HCT116 (cell line): ENCODE measurements around the gene EVPLL.
"Not testable (repeated sequence)": the region's sequence is repeated elsewhere in the genome, so short reads cannot be mapped to it uniquely, and the experiment has no call there.

Experiments used
- CEBPB ChIP-seq: IDR thresholded peaks from 2 replicates; pipeline ENCODE4 v1.6.1; 2012; ENCODE audit warnings: low read depth
- CTCF ChIP-seq, 3 experiments: fragments of 200-600 bp in 1 of 3; sonication (generic) in 1 of 3; IDR thresholded peaks in 2 of 3; conservative IDR thresholded peaks in 1 of 3; 2 replicates each; pipeline ENCODE4 v1.5.1; 2012 to 2017; ENCODE audit warnings: low read depth in 2 of 3, low read length in 2 of 3, antibody characterized with exemption in 1 of 3, borderline replicate concordance in 1 of 3, control low read depth in 1 of 3, mild to moderate bottlenecking in 1 of 3, mixed read lengths in 1 of 3, mixed run types in 1 of 3, moderate library complexity in 1 of 3; ENCODE audit not compliant: insufficient read depth in 1 of 3
- EGR1 ChIP-seq: IDR thresholded peaks from 2 replicates; pipeline ENCODE4 v1.6.1; 2012; ENCODE audit warnings: low read depth
- EZH2 ChIP-seq: fragments of 200-600 bp; sonication (generic); IDR thresholded peaks from 2 replicates; pipeline ENCODE4 v1.6.1; 2017; ENCODE audit warnings: antibody characterized with exemption, mixed run types
- JUND ChIP-seq: IDR thresholded peaks from 2 replicates; pipeline ENCODE4 v1.6.1; 2012
- MAX ChIP-seq: IDR thresholded peaks from 2 replicates; pipeline ENCODE4 v1.6.1; 2012
- POLR2A ChIP-seq: IDR thresholded peaks from 2 replicates; pipeline ENCODE4 v1.7.0; 2011; ENCODE audit warnings: borderline replicate concordance; ENCODE audit not compliant: insufficient read depth, insufficient read length; ENCODE audit errors: extremely low read depth
- POLR2AphosphoS5 ChIP-seq: IDR thresholded peaks from 2 replicates; pipeline ENCODE4 v1.6.1; 2011; ENCODE audit warnings: mild to moderate bottlenecking, low read depth, low read length, moderate library complexity
- RAD21 ChIP-seq: IDR thresholded peaks from 2 replicates; pipeline ENCODE4 v1.6.1; 2012; ENCODE audit warnings: low read depth, mild to moderate bottlenecking
- TCF7L2 ChIP-seq: IDR thresholded peaks from 2 replicates; pipeline ENCODE4 v1.7.0; 2011; ENCODE audit warnings: borderline replicate concordance, inconsistent platforms; ENCODE audit not compliant: insufficient read depth, insufficient read length; ENCODE audit errors: extremely low read depth
- ZFX ChIP-seq: fragments of 450-650 bp; IDR thresholded peaks from 2 replicates; pipeline ENCODE4 v1.6.1; 2017
- ZNF274 ChIP-seq: fragments of 200-500 bp; sonication (Bioruptor generic); IDR thresholded peaks from 2 replicates; pipeline ENCODE4 v1.6.1; 2014; ENCODE audit warnings: mild to moderate bottlenecking, low read depth, low read length, inconsistent platforms
- TF ChIP-seq, protein P1 (sequence below): IDR thresholded peaks from 2 replicates; pipeline ENCODE4 v1.6.1; 2012; ENCODE audit warnings: low read depth
- TF ChIP-seq, protein P2 (sequence below): IDR thresholded peaks from 2 replicates; pipeline ENCODE4 v1.6.1; 2011; ENCODE audit warnings: mild to moderate bottlenecking, low read length, moderate library complexity; ENCODE audit not compliant: insufficient replicate concordance; ENCODE audit errors: extremely low read depth

DNA sequence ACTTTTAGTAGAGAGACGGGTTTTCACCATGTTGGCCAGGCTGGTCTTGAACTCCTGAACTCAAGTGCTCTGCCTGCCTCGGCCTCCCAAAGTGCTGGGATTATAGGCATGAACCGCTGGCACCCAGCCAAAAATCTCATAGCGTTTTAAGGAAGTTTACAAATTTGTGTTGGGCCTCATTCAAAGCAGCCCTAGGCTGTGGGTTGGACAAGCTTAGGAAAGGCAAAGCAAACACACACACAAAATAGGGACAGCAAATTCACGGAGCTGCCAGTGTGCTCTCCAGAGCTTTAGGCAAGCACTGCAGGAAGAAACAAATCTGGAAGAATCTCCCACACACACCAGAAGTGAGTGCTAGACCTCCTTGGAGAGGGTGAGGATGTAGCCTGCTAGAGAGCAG, 25.6 kb downstream of the EVPLL start:
- not testable (repeated sequence) for TF ChIP-seq EGR1; CTCF (IDR thresholded peaks at IDR 0.05 in 2 of 3, conservative IDR thresholded peaks at IDR 0.05 in 1 of 3; ENCODE audit: borderline replicate concordance in 1 of 3, insufficient read depth in 1 of 3, low read depth in 2 of 3, low read length in 2 of 3); POLR2A; MAX; ZNF274; JUND; POLR2AphosphoS5; EZH2; ZFX; CEBPB; RAD21; TCF7L2
- TF ChIP-seq, protein P1, sequence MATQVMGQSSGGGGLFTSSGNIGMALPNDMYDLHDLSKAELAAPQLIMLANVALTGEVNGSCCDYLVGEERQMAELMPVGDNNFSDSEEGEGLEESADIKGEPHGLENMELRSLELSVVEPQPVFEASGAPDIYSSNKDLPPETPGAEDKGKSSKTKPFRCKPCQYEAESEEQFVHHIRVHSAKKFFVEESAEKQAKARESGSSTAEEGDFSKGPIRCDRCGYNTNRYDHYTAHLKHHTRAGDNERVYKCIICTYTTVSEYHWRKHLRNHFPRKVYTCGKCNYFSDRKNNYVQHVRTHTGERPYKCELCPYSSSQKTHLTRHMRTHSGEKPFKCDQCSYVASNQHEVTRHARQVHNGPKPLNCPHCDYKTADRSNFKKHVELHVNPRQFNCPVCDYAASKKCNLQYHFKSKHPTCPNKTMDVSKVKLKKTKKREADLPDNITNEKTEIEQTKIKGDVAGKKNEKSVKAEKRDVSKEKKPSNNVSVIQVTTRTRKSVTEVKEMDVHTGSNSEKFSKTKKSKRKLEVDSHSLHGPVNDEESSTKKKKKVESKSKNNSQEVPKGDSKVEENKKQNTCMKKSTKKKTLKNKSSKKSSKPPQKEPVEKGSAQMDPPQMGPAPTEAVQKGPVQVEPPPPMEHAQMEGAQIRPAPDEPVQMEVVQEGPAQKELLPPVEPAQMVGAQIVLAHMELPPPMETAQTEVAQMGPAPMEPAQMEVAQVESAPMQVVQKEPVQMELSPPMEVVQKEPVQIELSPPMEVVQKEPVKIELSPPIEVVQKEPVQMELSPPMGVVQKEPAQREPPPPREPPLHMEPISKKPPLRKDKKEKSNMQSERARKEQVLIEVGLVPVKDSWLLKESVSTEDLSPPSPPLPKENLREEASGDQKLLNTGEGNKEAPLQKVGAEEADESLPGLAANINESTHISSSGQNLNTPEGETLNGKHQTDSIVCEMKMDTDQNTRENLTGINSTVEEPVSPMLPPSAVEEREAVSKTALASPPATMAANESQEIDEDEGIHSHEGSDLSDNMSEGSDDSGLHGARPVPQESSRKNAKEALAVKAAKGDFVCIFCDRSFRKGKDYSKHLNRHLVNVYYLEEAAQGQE, result not testable (repeated sequence)
- TF ChIP-seq, protein P2, sequence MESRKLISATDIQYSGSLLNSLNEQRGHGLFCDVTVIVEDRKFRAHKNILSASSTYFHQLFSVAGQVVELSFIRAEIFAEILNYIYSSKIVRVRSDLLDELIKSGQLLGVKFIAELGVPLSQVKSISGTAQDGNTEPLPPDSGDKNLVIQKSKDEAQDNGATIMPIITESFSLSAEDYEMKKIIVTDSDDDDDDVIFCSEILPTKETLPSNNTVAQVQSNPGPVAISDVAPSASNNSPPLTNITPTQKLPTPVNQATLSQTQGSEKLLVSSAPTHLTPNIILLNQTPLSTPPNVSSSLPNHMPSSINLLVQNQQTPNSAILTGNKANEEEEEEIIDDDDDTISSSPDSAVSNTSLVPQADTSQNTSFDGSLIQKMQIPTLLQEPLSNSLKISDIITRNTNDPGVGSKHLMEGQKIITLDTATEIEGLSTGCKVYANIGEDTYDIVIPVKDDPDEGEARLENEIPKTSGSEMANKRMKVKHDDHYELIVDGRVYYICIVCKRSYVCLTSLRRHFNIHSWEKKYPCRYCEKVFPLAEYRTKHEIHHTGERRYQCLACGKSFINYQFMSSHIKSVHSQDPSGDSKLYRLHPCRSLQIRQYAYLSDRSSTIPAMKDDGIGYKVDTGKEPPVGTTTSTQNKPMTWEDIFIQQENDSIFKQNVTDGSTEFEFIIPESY, result not testable (repeated sequence)
